HEK293T (cell line): ENCODE measurements around the gene G6PC3.

Source experiments
- CTCF ChIA-PET: fragments of 350-600 bp; formaldehyde crosslinking; extraction: SDS; loops from one replicate; lab custom pipeline; 2021; ENCODE audit warnings: antibody characterized with exemption, inconsistent platforms; lab: Yijun Ruan, JAX
- POLR2A ChIA-PET: fragments of 350-600 bp; formaldehyde crosslinking; extraction: SDS; loops from one replicate; lab custom pipeline; 2020; ENCODE audit warnings: antibody characterized with exemption, inconsistent platforms; lab: Yijun Ruan, JAX
- DNase-seq: peaks from one replicate; pipeline ENCODE4 v3.0.0; 2012; ENCODE audit warnings: mixed read lengths; ENCODE audit errors: extremely low spot score
- ARNT ChIP-seq: fragments of 450-650 bp; IDR thresholded peaks from 2 replicates; pipeline ENCODE4 v1.6.1; 2017; ENCODE audit warnings: mild to moderate bottlenecking
- BHLHE40 ChIP-seq: fragments of 450-650 bp; IDR thresholded peaks from 2 replicates; pipeline ENCODE4 v1.6.1; 2016; ENCODE audit warnings: mild to moderate bottlenecking, moderate library complexity, borderline replicate concordance
- CTBP1 ChIP-seq: fragments of 450-650 bp; IDR thresholded peaks from 2 replicates; pipeline ENCODE4 v1.6.1; 2016; ENCODE audit warnings: borderline replicate concordance
- ELF4 ChIP-seq: fragments of 450-650 bp; IDR thresholded peaks from 2 replicates; pipeline ENCODE4 v1.6.1; 2017; ENCODE audit warnings: antibody characterized with exemption
- FOXA1 ChIP-seq: fragments of 450-650 bp; IDR thresholded peaks from 2 replicates; pipeline ENCODE4 v1.6.1; 2016; ENCODE audit warnings: mild to moderate bottlenecking
- FOXK2 ChIP-seq: fragments of 450-650 bp; IDR thresholded peaks from 2 replicates; pipeline ENCODE4 v1.6.1; 2016; ENCODE audit warnings: mild to moderate bottlenecking
- FOXM1 ChIP-seq: fragments of 450-650 bp; IDR thresholded peaks from 2 replicates; pipeline ENCODE4 v1.6.1; 2017; ENCODE audit warnings: mild to moderate bottlenecking, borderline replicate concordance
- HDGF ChIP-seq: fragments of 450-650 bp; IDR thresholded peaks from 2 replicates; pipeline ENCODE4 v1.6.1; 2017; ENCODE audit warnings: antibody characterized with exemption, borderline replicate concordance
- L3MBTL2 ChIP-seq: fragments of 450-650 bp; conservative IDR thresholded peaks from 2 replicates; pipeline ENCODE4 v1.6.1; 2016; ENCODE audit warnings: mild to moderate bottlenecking
- LEF1 ChIP-seq: fragments of 450-650 bp; IDR thresholded peaks from 2 replicates; pipeline ENCODE4 v1.6.1; 2017; ENCODE audit warnings: mild to moderate bottlenecking, borderline replicate concordance
- NFRKB ChIP-seq: fragments of 450-650 bp; IDR thresholded peaks from 2 replicates; pipeline ENCODE4 v1.6.1; 2016; ENCODE audit warnings: mild to moderate bottlenecking, moderate library complexity
- SP1 ChIP-seq: fragments of 450-650 bp; IDR thresholded peaks from 2 replicates; pipeline ENCODE4 v1.6.1; 2017
- SUZ12 ChIP-seq: fragments of 450-650 bp; IDR thresholded peaks from 2 replicates; pipeline ENCODE4 v1.6.1; 2016; ENCODE audit warnings: mild to moderate bottlenecking
- TARDBP ChIP-seq: fragments of 450-650 bp; IDR thresholded peaks from 2 replicates; pipeline ENCODE4 v1.6.1; 2016
- ZNF384 ChIP-seq: fragments of 450-650 bp; IDR thresholded peaks from 2 replicates; pipeline ENCODE4 v1.6.1; 2016
- TF ChIP-seq, protein P1 (sequence below): fragments of 450-650 bp; IDR thresholded peaks from 2 replicates; pipeline ENCODE4 v1.6.1; 2016

G6PC3 gene

DNA sequence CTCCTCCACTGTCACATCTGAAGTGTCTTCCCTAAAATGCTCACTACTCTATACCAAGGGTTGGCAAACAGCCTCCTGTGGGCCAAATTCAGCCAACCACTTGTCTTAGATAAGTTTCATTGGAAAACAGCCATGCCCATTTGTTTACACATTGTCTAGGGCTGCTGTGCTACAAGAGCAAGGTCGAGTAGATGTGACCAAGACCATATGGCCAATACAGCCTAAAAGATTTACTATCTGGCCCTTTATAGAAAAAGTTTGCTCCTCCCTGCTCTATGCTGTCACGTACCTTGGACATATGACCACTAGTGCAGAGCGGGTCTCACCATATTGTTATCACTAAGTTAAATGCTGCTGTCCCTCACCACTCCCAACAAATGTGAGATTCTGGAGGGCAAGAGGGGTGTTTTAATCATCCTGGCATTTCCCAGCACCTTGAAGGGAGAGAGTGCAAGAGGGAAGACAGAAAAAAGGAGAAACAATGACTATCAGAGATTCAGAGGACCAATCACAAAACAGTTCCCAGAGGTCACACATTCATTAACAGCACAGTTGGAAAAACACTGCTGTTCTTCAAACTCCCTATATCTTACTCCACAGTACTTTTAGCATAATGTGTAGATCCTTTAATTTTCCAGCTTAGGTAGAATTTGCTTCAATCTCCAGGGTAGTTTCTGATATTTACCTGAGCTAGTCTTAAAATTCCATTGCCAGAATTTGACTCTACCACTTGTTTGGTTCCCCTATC is 17.2 kb upstream of the G6PC3 start:
- CTCF ChIA-PET = no interaction called here
- TF ChIP-seq SP1 (no peak), BHLHE40 (no peak), CTBP1 (no peak), NFRKB (no peak), TARDBP (no peak), FOXM1 (no peak), FOXA1 (no peak), LEF1 (no peak), FOXK2 (no peak), SUZ12 (no peak), ELF4 (no peak), HDGF (no peak), L3MBTL2 (no peak)
- TF ChIP-seq, protein P1, sequence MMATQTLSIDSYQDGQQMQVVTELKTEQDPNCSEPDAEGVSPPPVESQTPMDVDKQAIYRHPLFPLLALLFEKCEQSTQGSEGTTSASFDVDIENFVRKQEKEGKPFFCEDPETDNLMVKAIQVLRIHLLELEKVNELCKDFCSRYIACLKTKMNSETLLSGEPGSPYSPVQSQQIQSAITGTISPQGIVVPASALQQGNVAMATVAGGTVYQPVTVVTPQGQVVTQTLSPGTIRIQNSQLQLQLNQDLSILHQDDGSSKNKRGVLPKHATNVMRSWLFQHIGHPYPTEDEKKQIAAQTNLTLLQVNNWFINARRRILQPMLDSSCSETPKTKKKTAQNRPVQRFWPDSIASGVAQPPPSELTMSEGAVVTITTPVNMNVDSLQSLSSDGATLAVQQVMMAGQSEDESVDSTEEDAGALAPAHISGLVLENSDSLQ = no peak
- DNase-seq = no peak
- POLR2A ChIA-PET = interaction anchor here (1.3 kb wide), 1 partner anchor 10 kb away, joined by 3 read pairs; no protein-coding TSS in a partner anchor

DNA sequence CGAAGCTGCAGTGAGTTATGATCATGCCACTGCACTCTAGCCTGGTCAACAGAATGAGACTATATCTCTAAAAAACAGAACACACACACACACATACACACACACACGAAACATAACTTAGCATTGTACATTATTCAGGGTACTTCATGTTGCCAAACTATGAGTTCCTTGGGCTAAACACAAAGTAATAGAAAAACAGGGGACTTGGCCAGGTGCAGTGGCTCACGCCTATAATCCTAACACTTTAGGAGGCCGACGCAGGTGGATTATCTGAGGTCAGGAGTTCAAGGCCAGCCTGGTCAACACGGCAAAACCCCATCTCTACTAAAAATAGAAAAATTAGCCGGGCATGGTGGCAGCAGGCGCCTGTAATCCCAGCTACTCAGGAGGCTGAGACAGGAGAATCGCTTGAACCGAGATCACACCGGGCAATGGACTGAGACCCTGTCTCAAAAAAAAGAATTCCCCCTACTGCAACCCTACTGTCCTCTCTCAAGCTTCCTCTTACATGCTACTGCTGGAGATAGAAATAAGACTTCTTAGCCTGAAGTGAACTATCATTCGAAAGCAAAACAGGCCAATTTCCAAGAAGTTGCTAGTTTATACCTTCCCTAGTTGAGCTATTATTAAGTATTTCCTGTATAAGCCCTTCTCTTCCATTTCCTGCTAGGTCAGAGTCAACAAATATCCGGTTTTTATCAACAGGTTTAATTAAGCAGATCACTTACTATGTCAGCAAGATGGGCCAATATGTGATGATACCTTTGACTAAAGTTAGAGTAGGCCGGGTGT is 11.2 kb upstream of the G6PC3 start:
- no peak for TF ChIP-seq NFRKB
- TF ChIP-seq LEF1 = no peak
- no peak for TF ChIP-seq FOXM1
- no peak for TF ChIP-seq FOXK2
- TF ChIP-seq, protein P1 = no peak
- no peak for TF ChIP-seq L3MBTL2
- TF ChIP-seq ZNF384 = no peak
- TF ChIP-seq ELF4 = no peak
- no peak for TF ChIP-seq SP1
- no peak for TF ChIP-seq FOXA1
- no peak for TF ChIP-seq ARNT
- TF ChIP-seq BHLHE40 = no peak
- TF ChIP-seq CTBP1 = no peak
- no peak for TF ChIP-seq SUZ12
- no peak for TF ChIP-seq HDGF
- ChIA-PET POLR2A (no interaction called here), CTCF (no interaction called here)
- no peak for DNase-seq

DNA sequence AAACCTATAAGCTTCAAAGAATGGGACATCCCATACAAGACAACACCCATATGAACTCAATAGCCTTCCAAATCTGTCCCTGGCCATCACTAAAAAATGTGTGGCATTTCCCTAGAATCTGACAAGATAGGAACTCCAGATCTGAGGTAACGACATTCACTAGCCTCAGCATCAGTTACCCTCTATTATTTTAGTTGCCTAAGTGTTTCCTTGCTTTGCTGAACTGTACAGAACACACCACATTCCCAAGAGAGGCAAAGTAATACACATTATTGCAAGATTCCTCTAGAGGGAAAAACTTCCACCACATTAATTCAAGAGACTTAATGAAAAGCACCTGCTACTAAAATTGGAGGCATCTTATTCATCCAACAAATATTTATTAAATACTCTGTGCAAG is 9.1 kb upstream of the G6PC3 start:
- ChIA-PET POLR2A (interaction anchor here (1.3 kb wide), 1 partner anchor 9 kb away, joined by 4 read pairs; the partner anchor contains the start of gene G6PC3), CTCF (interaction anchor here (0.7 kb wide), 1 partner anchor 184 kb away, joined by 3 read pairs; no protein-coding TSS in a partner anchor)
- no peak for TF ChIP-seq FOXK2
- no peak for TF ChIP-seq L3MBTL2
- TF ChIP-seq, protein P1 = no peak
- no peak for TF ChIP-seq FOXM1
- DNase-seq = no peak

DNA sequence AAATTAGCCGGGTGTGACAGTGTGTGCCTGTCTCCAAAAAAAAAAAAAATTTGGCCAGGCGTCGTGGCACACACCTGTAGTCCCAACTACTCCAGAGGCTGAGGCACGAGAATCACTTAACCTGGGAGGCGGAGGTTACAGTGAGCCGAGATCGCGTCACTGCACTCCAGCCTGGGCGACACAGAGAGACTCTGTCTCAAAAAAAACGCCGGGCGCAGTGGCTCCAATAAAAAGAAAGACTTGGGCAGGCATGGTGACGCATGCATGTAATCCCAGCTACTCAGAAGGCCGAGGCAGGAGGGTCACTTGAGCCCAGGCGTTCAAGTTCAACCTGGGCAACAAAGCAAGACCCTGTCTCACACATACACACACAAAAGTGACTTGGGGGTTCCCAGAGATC is 7.7 kb upstream of the G6PC3 start:
- ChIA-PET POLR2A (no interaction called here), CTCF (no interaction called here)
- no peak for DNase-seq
- TF ChIP-seq LEF1 (no peak), CTBP1 (no peak), ARNT (no peak)

DNA sequence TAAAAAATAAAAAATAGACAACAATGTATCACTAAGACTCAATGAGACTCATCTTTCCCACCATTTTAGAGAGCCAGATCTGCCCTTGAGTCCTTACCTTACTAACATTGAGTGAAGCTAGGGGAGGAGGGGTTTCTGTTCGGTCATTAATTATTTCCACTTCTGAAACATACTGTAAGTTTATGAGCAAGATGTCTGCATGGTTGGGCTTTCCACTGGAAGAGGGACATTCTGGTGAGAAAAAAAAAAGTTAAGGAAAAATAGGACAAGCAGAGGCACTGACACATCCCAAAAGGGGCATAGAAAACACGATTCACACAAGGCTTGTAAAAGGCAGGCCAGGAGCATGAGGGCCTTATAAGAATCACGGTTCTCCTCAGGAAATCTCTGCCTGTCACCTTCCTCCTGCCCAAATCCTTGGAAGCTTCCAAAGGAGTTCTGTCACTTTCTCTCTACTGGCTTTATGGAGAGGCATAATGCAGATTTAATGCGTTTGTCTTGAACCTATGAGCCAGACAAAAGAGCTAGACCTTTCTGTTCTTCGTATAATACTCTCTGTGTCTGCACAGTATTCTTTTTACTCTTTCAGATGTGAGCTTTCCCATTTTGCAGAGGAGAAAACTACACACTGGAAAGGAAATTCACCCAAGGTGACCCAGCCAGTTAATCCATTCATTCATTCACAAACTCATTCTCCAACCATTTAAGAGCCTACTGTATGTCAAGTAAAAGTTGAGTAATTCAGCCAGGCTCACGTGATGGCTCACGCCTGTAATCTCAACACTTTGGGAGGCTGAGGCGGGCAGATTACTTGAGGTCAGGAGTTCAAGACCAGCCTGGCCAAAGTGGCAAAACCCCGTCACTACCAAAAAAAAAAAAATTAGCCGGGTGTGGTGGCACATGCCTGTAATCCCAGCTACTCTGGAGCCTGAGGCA is 6.6 kb upstream of the G6PC3 start:
- POLR2A ChIA-PET = no interaction called here
- CTCF ChIA-PET = interaction anchor here (1.1 kb wide), 1 partner anchor 105 kb away, joined by 3 read pairs; no protein-coding TSS in a partner anchor
- DNase-seq = no peak
- TF ChIP-seq TARDBP (no peak), FOXM1 (no peak), HDGF (no peak), CTBP1 (no peak), LEF1 (no peak), L3MBTL2 (no peak), ZNF384 (no peak; the same call in 1 of the 2 replicates), BHLHE40 (no peak), ARNT (no peak), FOXK2 (no peak), SP1 (no peak), NFRKB (no peak), SUZ12 (no peak), ELF4 (no peak), FOXA1 (no peak)
- TF ChIP-seq, protein P1 = no peak
